AG04450 (cell line): ENCODE data around the gene FRMD4A. TPM values are rescaled to one million over a fixed set of nuclear protein-coding genes. Genes with fewer than 3 reads are reported as not detected.

Experiments used
- CTCF ChIA-PET: fragments of 300-600, 350-600 bp; formaldehyde crosslinking; extraction: SDS; loops from one replicate; lab custom pipeline; 2022; ENCODE audit warnings: antibody characterized with exemption, inconsistent platforms; lab: Charles Lee
- POLR2A ChIA-PET: fragments of 350-600 bp; formaldehyde crosslinking; extraction: SDS; loops from one replicate; lab custom pipeline; 2021; ENCODE audit warnings: antibody characterized with exemption, inconsistent platforms; lab: Yijun Ruan, JAX
- DNase-seq: peaks from one replicate; pipeline ENCODE4 v3.0.0-alpha.2; 2011; ENCODE audit warnings: low read depth, low spot score
- H3K27ac ChIP-seq: one replicate; pipeline ENCODE4 v1.5.1; 2012; ENCODE audit warnings: low read depth, low read length, control low read depth
- H3K27me3 ChIP-seq: one replicate; pipeline ENCODE4 v1.6.0; 2012; ENCODE audit warnings: low read length; ENCODE audit not compliant: control insufficient read depth, insufficient read depth
- H3K4me3 ChIP-seq: 2 replicates; pipeline ENCODE4 v1.5.1; 2011; ENCODE audit warnings: mild to moderate bottlenecking, low read depth, low read length, control low read depth
- H3K9me3 ChIP-seq: 2 replicates; pipeline ENCODE4 v1.5.1; 2012; ENCODE audit warnings: low read length; ENCODE audit not compliant: control insufficient read depth, insufficient read depth
- CTCF ChIP-seq: IDR thresholded peaks from 2 replicates; pipeline ENCODE4 v1.5.1; 2011; ENCODE audit warnings: low read depth, low read length, control low read depth, inconsistent platforms
- polyA plus RNA-seq: library from polyadenylated mRNA; depleted of rRNA; stranded (reverse); fragments of >200 nt; gene quantifications from 2 replicates; pipeline ENCODE4 v1.2.3, GENCODE V29; 2011

The FRMD4A gene
- polyA plus RNA-seq, 1 experiment = 45.7 TPM

- ChIA-PET CTCF (interaction anchor here (1.9 kb wide), 1 partner anchor 68 kb away, joined by 4 read pairs; no protein-coding TSS in a partner anchor), POLR2A (no interaction called here)
- Histone ChIP-seq H3K27ac (no peak overlapping the region), H3K4me3 (no peak overlapping the region), H3K9me3 (no peaks in the 10 kb centered on the region), H3K27me3 (no peaks in the 10 kb centered on the region)
- DNase-seq = no peak
- TF ChIP-seq CTCF = no peak
Measured at GRCh38 chr10:13681095-13681494, 649.6 kb downstream of the FRMD4A start.

DNA sequence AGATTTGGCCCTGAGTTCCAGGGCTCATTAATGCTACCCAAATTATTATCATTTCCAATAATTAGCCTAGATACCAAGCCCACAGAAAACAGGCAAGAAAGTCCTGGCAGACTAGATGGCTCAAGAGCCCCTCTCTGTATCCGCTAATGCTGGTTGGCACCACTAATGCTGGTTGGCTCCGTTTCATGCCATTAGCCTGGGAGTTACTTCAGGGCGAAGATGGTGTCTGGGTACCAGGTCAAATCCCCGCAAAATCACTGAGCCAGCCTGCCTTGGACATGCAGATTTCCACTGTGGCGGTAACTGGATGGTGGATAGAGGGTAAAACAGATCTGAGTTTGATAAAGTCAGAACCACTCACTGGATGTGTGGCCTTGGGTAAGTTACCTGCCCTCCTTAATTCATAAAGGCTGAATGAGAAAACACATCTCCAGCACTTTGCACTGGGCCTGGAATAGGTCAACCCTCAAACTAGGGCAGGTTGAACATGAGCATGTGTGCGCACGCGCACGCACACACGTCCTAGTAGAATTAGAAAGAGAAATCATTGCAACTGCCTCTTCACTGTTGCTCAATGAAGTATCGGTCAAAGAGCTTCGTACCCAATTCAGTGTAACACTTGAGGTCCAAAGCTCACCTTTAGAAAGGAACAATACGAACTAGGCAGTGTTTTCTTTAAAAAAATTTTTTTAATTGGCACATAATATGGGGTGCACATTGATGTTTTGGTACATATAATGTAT lies 652.5 kb downstream of the FRMD4A start:
- no peak overlapping the region for H3K27ac ChIP-seq
- no peaks in the 10 kb centered on the region for H3K27me3 ChIP-seq
- ChIA-PET CTCF (interaction anchor here (0.6 to 1.9 kb wide), 2 partner anchors 18 to 21 kb away, joined by 3 to 5 read pairs; no protein-coding TSS in a partner anchor), POLR2A (interaction anchor here (0.6 kb wide), 1 partner anchor 169 kb away, joined by 4 read pairs; no protein-coding TSS in a partner anchor)
- DNase-seq = no peak
- no peak for TF ChIP-seq CTCF
- no peak overlapping the region for H3K4me3 ChIP-seq
- H3K9me3 ChIP-seq = no peaks in the 10 kb centered on the region

GRCh38 chr10:13674645-13675588 lies 655.8 kb downstream of the FRMD4A start:
- TF ChIP-seq CTCF = no peak
- CTCF ChIA-PET = interaction anchor here (0.6 to 2.3 kb wide), 2 partner anchors 15 to 16 kb away, joined by 3 to 8 read pairs; no protein-coding TSS in a partner anchor

DNA sequence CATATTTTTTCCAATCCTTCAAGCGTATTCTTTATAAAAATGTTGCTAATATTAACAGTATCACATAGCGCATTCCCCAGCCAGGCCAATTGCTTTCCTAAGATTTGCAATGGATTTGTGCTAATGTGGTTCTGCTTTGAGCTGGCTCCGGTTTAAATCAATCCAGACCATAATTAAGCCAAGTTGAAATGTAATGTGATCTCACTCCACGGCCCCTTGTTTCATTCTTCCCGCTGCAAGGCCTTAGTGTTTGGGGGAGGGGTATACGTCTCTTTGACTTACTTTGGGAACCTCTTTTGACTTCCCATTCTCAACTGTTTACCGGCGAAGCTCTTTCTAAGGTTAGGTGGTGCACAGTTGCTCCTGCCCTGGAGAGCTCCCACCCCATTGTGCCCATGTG lies 657.6 kb downstream of the FRMD4A start:
- no peak for TF ChIP-seq CTCF
- H3K27ac ChIP-seq = no peak overlapping the region
- no peak overlapping the region for H3K4me3 ChIP-seq
- POLR2A ChIA-PET = no interaction called here
- DNase-seq = no peak
- H3K9me3 ChIP-seq = no peaks in the 10 kb centered on the region
- no peaks in the 10 kb centered on the region for H3K27me3 ChIP-seq
- CTCF ChIA-PET = interaction anchor here (1.0 kb wide), 1 partner anchor 14 kb away, joined by 4 read pairs; no protein-coding TSS in a partner anchor

More at GRCh38 chr10:13674645-13675588, 655.8 kb downstream of the FRMD4A start:
- H3K4me3 ChIP-seq = no peak overlapping the region
- no peak for DNase-seq
- POLR2A ChIA-PET = no interaction called here
- no peaks in the 10 kb centered on the region for H3K27me3 ChIP-seq
- no peak overlapping the region for H3K27ac ChIP-seq
- no peaks in the 10 kb centered on the region for H3K9me3 ChIP-seq
